KOPT-K1 (cell line): Measurements from ENCODE around the gene DAPK1.

Source experiments
- H3K27ac ChIP-seq: fragments of 200-600 bp; sonication (generic); 2 replicates; pipeline ENCODE4 v1.5.1; 2016; ENCODE audit warnings: antibody characterized with exemption, mild to moderate bottlenecking, low read depth, low read length; ENCODE audit not compliant: poor library complexity, severe bottlenecking
- H3K36me3 ChIP-seq: fragments of 200-600 bp; sonication (generic); 2 replicates; pipeline ENCODE4 v1.5.1; 2017; ENCODE audit warnings: antibody characterized with exemption, mild to moderate bottlenecking, low read length, moderate library complexity; ENCODE audit not compliant: insufficient read depth
- H3K9me3 ChIP-seq: fragments of 200-600 bp; sonication (generic); 2 replicates; pipeline ENCODE4 v1.5.1; 2017; ENCODE audit warnings: antibody characterized with exemption, low read length, mild to moderate bottlenecking; ENCODE audit not compliant: insufficient read depth, poor library complexity, severe bottlenecking

Gene DAPK1

GRCh38 chr9:87497604-87498045 is at the start of gene DAPK1:
TSS of gene DAPK1 (plus strand) at chr9:87497867. CDS start at chr9:87499078, 1,211 bp downstream.
- H3K27ac ChIP-seq, result no peak within 1 kb of the TSS
- no peaks in the 10 kb centered on the region for H3K9me3 ChIP-seq
- H3K36me3 ChIP-seq, result no peaks in the 10 kb centered on the region

- Histone ChIP-seq H3K27ac (no peak overlapping the region), H3K9me3 (peaks cover 13% of the 10 kb centered on the region), H3K36me3 (no peaks in the 10 kb centered on the region)
These were observed 46.5 kb upstream of the DAPK1 start for GRCh38 chr9:87451149-87451548.

GRCh38 chr9:87455407-87455806 is 42.3 kb upstream of the DAPK1 start:
- Histone ChIP-seq H3K27ac (no peak overlapping the region), H3K9me3 (peaks cover 13% of the 10 kb centered on the region), H3K36me3 (no peaks in the 10 kb centered on the region)

GRCh38 chr9:87461256-87461655 is 36.4 kb upstream of the DAPK1 start:
- H3K36me3 ChIP-seq, result no peaks in the 10 kb centered on the region
- no peaks in the 10 kb centered on the region for H3K9me3 ChIP-seq
- H3K27ac ChIP-seq, result no peak overlapping the region

- H3K27ac ChIP-seq, result no peak overlapping the region
These were observed 33.3 kb upstream of the DAPK1 start for GRCh38 chr9:87464110-87464991.

GRCh38 chr9:87464992-87465378 is 32.7 kb upstream of the DAPK1 start:
- Histone ChIP-seq H3K27ac (no peak overlapping the region), H3K9me3 (no peaks in the 10 kb centered on the region), H3K36me3 (no peaks in the 10 kb centered on the region)

More at GRCh38 chr9:87464110-87464991, 33.3 kb upstream of the DAPK1 start:
- Histone ChIP-seq H3K36me3 (no peaks in the 10 kb centered on the region), H3K9me3 (no peaks in the 10 kb centered on the region)

- Histone ChIP-seq H3K36me3 (no peaks in the 10 kb centered on the region), H3K27ac (no peak overlapping the region), H3K9me3 (no peaks in the 10 kb centered on the region)
These were observed 31.9 kb upstream of the DAPK1 start for GRCh38 chr9:87465816-87466215.

GRCh38 chr9:87467187-87467586 is 30.5 kb upstream of the DAPK1 start:
- no peak overlapping the region for H3K27ac ChIP-seq
- no peaks in the 10 kb centered on the region for H3K36me3 ChIP-seq
- no peaks in the 10 kb centered on the region for H3K9me3 ChIP-seq

GRCh38 chr9:87469793-87470465 is 27.7 kb upstream of the DAPK1 start:
- Histone ChIP-seq H3K27ac (no peak overlapping the region), H3K36me3 (no peaks in the 10 kb centered on the region), H3K9me3 (no peaks in the 10 kb centered on the region)

GRCh38 chr9:87471746-87472145 is 25.9 kb upstream of the DAPK1 start:
- no peak overlapping the region for H3K27ac ChIP-seq
- no peaks in the 10 kb centered on the region for H3K9me3 ChIP-seq
- H3K36me3 ChIP-seq, result no peaks in the 10 kb centered on the region

- Histone ChIP-seq H3K36me3 (no peaks in the 10 kb centered on the region), H3K27ac (no peak overlapping the region), H3K9me3 (no peaks in the 10 kb centered on the region)
These were observed 22.2 kb upstream of the DAPK1 start for GRCh38 chr9:87475463-87475862.

GRCh38 chr9:87478226-87478992 is 19.3 kb upstream of the DAPK1 start:
- Histone ChIP-seq H3K9me3 (no peaks in the 10 kb centered on the region), H3K27ac (no peak overlapping the region), H3K36me3 (no peaks in the 10 kb centered on the region)

GRCh38 chr9:87479801-87480201 is 17.9 kb upstream of the DAPK1 start:
- H3K36me3 ChIP-seq, result no peaks in the 10 kb centered on the region
- no peak overlapping the region for H3K27ac ChIP-seq
- H3K9me3 ChIP-seq, result no peaks in the 10 kb centered on the region

GRCh38 chr9:87481890-87482855 is 15.5 kb upstream of the DAPK1 start:
- Histone ChIP-seq H3K27ac (no peak overlapping the region), H3K9me3 (no peaks in the 10 kb centered on the region), H3K36me3 (no peaks in the 10 kb centered on the region)
